EH (cell line): ENCODE data around the gene LDLRAD4.

Experiments used
- DNase-seq: peaks from one replicate; pipeline ENCODE4 v3.0.0-alpha.2; 2015; ENCODE audit warnings: low read depth

The LDLRAD4 gene

DNA sequence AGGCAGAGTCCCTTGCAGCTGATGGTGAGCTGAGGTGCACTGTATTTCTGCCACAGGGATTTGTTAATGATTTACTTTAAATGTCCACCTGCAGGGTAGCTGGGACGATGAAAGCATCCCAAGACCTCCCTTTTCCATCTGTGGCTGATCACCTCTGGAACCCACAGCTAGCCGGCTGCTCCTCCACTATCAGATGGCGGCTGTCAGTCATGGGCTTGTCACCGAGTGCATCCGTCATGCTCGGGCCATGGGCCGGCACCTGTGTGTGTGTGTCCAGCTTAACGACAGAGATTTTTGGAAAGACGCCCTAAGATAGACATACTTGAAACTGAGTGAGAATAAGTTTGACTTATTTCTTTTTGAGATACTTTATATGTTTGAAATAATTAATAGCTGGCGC lies 272.6 kb downstream of the LDLRAD4 start:
- DNase-seq, result no peak

DNA sequence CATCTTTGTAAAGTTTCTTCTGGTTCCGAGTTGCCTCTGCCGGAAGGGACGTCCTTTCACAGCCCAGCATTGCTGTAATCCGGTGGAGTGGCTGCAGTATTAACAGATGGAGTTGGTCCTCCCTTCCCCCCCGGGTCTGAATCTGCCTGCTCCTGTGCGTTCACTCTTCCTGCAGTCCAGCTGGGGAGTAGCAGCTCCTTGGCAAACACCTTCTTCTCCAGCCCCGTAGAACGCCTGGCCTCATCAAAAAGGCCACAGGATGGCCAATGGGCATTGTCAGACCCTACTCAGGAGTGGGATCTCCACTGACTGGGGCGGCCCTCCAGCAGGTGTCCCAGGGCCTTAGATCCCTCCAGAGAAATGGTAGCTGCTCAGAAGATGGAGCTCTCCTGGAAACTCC lies 273.8 kb downstream of the LDLRAD4 start:
- no peak for DNase-seq

DNA sequence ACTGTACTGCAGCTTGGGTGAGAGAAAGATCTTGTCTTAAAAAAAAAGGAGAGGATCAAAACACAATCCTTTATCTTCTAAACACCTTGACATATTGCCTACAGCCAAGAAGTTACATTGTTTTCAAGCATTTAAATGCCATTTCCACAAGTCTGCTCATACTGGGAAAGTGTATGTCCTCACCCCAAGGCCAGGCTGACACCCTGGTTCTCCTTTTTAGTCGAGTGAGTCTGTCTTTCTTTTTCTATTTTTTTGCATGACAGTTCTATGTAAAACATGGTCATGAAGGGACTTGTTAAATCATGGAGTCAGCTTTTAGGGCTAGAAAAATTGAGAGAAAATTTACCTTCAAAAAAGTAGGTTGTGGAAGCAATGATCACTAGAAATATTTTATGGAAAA lies 274.5 kb downstream of the LDLRAD4 start:
- DNase-seq, result no peak

DNA sequence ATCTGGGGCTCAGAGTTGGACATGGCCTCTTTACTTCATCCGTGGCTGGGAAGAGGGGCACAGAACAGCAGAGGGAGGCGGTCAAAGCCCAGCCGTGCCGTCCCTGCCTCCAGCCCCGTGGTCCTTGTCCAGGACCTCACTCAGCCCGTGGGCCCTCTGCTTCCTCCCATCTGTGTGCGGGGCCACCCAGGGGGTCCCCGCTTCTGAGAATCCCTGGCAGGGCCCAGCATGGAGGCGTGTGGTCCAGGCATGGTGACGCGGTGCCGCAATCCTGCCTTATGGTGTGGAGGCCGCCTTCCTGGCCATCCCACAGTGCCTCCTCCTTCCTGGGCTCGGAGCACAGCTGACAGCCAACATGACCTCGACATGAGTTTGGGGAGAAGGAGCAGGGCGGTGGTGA lies 275.2 kb downstream of the LDLRAD4 start:
- DNase-seq, result no peak

DNA sequence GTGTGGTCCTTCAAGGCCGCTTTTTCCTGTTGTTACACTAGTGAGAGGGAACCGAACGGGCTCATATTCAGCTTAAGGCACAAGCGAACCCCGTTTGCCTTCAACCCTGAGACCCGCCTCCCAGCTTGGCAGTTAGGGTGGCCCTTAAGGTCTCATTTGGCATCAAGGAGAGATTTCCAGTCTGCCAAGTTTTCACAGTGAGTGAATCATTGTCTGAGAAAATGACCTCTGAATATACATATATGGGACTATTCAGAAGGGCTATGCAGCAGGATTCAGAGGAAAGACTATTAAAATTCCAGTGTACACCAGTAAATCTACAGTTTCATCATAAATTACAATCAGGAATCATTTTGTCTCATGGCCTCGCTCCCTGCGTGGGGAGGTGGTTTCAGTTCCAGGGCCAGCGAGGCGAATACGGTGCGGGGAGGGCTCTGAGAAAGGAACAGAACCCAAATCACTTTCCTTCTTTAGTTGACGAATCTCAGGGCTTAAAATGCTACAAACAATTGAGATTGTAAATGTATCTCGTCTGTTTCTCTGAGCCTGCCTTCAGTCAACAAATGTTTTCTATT lies 276.4 kb downstream of the LDLRAD4 start:
- no peak for DNase-seq

DNA sequence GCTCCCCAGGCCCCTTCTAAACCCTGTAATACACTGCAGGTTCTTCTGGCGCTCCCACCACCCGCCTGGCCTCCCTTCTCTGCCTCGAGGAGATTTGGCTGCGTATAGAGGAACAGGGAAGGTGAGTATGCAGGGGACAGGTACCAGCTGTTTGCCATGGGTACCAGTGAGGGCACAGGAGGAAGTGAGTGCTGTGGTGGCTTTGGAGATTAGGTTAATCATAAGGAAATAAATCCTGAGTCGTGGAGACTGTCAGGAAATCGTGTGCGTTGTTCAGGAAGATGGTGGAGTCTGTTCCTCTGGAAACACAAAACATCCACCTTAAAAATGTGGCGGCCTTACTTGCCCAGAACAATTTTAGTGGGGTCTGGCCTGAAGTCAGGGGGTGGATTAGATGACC lies 277.4 kb downstream of the LDLRAD4 start:
- DNase-seq, result no peak

DNA sequence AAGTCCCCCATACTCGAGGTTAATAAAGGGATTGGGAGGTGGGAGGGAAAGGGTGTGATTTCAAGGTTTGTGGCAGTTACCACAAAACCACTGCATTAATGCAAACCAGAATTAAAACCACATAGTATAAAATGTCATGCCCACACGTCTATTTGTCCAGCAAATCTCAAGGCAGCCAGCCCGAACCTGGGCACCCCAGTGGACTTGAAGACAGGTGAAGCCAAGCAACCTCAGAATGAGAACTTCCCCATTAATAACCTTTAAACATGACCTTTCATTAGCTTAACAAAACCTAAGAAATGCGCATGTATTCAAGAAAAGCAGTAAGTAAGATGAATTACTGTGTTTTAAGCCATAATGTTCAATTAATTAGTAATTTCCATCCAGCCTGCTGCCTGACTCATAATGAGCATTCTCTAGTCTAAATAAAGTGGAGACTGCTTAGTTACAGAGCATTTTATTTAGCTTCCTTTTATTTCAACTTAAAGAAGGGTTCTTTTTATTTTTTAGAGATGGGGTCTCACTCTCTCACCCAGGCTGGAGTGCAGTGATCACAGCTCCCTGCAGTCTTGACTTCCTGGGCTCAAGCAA lies 278.2 kb downstream of the LDLRAD4 start:
- DNase-seq, result no peak

DNA sequence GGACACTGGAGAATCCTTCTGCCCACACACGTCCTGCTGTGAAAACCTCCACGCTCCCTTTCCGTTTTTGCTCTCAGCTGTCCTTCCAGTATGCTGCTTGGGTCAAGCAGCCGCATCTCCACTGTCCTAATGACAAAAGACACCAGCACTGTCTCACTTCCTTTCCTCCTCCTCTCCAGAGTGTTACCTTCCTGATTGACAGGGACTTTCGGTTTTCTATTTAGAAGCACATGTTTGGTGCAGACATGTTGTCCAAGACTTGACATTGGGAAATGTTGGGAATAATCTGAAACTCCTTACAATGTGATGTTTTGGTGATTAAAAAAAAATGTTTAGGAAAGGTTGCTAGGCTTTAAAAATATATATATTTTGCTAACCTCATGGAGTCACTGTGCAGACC lies 281.2 kb downstream of the LDLRAD4 start:
- no peak for DNase-seq

DNA sequence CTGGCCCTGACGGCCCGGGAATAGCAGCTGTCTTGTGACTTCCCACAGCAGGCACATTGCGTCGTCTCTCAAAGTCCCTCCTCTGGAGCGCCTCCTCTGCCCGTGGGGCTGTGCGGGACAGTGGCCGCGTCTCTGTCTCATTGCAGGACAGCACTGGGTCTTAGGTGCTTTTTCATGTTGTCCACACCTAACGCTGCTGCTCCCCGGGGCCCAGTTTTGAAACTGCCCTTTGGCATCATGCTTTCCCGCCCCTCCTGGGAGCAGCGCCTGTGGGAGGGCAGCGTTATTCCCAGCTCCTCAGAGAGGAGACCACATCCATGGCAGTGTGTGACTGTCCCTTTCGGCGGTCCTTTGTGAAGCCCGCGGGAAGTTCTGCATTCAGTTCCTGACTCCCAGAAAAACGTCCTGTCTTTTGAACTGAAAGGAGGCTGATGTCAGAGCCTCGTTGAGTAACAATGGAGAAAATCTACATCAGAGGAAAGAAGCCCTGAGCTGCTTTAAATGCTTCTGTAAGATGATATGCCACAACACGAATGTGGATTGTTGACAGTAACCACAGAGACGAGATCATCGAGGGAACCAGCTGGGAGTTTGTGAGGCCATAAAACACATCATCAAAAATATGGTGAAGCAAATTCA lies 281.8 kb downstream of the LDLRAD4 start:
- peak; percentile 62 for DNase-seq

DNA sequence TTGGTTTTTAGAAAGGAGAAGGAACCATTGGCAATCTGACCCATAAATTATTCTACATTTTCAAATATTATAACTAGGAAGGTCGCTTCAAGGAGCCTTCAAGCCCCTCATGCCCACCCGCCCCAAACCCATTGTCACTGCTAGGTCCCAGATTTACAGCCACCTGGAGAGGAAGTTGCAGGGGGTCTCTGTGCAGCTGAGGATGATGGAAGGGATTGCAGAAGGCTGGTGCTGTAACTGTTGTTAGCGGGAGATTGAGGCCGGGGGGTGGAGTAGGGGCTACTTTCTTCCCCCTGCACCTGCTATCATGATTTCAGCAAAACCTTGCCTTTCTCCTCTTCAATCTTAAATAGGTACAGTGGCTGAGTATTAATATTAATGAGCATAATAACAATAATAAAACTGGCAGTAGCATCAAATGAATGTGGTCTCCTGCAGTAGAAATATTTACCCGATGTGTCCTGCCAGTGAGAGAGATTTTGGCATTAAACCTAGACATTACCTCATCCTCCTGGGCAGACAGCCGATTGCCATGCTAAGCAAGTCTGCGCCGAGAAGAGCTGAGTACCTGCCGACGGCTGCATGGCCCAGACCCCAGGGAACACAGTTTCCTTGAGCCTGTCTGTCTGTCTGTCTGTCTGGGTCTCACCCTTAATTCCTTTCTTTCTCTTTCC lies 282.4 kb downstream of the LDLRAD4 start:
- DNase-seq, result peak; percentile 30

DNA sequence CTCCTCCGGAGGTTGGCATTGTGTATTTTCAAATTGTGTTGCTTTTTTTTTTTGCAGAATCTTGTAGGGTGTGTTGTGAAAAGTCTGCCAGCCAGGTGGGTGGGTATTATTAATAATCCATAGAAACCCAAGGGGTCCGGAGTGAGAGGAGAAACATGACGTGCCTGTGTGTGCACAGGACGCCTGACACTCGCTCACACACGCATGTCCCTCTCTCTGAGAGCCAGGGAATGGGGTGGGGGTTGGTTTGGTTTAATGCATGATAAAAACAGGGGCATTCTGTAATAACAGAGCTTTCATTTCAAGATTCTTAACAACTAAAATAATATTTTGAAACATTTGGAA lies 283.0 kb downstream of the LDLRAD4 start:
- no peak for DNase-seq

DNA sequence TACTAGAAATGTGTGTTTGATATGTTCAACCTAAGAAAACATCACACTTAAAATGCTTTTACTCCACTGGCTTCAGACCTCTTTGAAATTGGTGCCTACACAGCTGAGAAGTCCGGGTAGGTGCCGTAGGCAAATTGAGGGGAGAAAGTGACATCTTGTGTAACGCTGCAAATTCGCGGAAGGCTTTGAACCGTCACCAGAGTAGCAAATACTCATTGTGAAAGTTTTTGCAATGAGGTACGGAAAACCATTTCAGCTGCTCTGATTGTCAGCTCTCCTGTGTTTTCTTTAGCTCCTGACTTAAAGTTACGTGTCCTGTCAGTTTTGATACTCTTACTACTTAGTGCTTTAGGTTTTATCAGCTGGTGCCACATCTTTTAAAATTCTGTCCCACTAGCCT lies 283.3 kb downstream of the LDLRAD4 start:
- no peak for DNase-seq

DNA sequence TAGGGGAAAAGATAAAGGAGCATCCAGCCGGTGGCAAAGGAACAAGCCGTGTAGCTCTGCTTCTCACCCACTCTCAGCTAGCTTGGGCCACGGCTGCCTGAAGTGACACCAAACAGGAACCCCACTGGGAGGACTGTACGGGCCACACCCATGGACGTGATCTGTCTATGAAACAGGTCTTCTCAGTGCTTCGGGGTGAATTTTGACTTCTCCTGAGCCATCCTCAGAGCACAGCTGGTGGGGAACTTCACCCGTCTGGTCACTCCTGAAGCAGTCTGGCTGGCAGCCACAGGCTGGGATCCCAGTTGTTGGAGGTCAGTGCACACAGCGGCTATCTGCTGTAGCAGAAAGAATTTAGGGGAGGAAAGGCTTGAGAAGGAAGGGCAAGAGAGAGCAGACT lies 284.0 kb downstream of the LDLRAD4 start:
- no peak for DNase-seq

DNA sequence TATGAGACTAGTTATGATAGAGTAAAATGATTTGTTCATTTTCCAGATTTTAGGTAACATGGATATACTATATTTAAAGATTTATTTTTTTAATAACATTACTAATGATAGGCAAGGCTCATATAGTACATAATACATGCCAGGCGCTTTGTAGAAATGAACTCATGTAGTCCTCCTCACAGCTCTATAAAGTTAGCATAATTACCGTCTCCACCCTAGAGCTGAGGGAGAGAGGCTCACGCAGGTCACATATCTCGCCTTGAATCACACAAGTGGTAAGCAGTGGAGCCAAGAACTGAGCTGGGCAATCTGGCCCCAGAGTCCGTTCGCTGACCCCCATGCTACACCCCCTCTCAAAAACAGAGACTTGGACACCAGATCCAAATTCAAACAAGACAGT lies 285.3 kb downstream of the LDLRAD4 start:
- DNase-seq, result no peak

DNA sequence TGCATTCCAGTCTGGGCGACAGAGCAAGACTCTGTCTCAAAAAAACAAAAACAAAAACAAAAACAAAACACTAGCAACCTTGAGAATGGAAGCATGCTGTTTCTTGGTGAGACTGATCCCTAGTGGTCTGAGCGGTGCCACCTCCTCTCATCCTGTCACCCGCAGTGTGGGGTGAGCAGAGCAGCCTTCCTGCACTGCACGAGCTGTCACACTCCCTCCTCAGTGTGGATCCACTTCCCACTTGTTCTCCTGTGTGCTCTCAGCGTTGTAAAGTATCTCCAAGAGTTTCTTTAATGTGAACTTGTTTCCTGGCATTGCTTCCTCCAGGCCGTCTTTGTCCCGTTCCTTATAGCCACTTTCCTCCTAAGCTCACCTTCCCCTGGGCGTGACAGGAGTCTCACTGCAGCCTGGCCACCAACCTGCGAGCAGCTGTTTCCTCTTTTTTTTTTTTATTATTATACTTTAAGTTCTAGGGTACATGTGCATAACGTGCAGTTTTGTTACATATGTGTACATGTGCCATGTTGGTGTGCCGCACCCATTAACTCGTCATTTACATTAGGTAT lies 287.3 kb downstream of the LDLRAD4 start:
- DNase-seq, result no peak

DNA sequence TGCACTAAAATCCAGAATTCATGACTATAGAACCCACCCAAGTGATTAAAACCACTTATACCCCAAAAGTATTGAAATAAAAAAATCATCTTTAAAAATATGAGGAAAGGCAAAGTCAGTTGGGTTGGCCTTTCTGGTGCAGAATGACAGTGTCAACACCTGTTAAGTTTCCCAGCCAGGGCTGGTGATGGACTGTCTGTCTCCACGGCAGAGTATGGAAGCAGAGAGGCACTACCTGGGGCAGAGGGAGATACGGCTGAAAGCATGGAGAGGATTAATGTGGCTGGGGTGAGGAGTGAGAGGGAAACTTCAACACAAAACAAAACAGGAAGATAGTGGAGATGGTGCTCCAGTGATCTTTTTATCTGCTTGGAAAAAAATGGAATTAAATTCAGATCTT lies 292.0 kb downstream of the LDLRAD4 start:
- DNase-seq, result no peak

DNA sequence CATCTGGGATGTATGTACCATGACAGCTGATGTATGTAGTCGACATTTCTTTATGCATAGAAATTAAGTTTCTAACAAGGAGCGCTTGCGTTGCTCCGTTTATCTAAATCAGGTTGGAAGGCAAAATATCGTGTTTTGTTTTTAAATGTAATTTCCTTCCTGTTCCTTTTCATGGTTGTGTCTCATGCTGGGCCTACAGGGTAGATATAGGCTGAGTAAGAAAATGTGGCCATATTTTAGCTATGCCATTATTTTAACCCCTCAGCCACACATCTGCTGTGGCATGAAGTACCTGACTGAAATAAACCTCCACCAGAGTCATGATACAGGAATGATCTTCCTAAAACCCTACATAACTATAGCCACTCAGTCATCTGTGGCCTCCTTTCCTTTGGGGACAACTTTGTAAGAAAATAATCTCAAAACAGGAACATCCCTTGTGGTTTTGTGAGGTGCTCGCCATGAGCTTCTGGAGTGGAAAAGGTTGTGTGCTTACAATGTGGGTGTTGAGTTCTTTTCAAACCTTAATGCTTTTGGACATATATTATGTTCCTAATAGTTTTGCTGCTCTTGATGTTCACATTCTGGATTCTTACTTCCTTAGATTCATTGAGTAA lies 293.5 kb downstream of the LDLRAD4 start:
- no peak for DNase-seq

DNA sequence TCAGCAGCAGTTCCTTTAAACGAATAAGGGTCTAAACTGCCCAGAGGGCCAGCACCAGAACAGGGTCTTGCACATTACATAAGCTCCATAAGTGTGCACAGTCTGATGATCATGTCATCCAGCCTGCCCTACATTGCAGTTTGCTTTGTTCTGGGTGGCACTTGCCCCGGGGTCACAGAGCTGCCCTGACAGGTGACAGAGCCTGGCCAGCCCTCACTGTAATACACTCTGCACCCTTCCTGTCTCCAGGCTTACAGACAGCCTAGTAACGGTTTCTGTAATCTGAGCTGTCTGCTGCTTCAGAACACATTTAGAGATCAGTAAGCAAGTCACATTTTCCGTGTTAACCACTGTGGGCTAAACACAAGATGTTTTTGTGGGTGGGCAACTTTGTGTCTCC lies 294.5 kb downstream of the LDLRAD4 start:
- DNase-seq, result no peak

DNA sequence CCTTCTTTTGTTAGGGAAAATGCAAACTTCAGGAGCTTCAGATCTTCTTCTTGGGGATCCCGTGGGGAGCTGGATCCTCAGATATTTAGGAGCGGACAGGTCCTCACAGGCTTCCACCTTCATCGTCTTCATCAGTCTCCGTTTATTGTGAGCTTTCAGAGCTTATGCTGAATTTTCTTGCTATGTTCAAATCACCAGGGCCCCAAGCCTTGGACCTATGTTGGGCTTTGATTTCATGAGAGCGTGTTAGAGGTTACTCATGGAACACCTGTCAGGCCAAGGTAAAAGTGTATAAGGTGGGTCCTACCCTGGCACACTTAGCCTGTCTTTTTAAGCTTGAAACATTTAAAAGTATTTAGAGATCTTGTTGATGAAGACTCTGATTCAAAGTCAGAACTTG lies 294.9 kb downstream of the LDLRAD4 start:
- DNase-seq, result no peak

DNA sequence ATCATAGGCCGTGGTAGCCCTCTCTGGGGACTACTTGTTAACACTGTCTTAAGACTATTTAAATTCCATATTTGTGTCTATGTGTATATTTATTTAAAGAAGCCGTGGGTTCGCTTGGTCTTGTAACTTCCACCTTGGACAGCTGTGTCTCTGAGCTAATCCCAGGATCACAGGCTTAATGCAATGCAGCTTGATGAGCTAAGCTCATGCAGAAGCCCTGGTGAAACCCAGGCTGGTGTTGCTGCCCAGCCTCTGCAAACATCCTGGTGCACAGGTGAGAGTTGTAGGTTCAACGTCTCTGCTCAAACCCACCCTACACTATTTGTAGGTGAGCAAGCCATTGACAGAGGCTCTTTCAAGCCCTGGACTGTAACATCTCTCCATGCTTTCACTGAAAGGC lies 296.0 kb downstream of the LDLRAD4 start:
- no peak for DNase-seq

DNA sequence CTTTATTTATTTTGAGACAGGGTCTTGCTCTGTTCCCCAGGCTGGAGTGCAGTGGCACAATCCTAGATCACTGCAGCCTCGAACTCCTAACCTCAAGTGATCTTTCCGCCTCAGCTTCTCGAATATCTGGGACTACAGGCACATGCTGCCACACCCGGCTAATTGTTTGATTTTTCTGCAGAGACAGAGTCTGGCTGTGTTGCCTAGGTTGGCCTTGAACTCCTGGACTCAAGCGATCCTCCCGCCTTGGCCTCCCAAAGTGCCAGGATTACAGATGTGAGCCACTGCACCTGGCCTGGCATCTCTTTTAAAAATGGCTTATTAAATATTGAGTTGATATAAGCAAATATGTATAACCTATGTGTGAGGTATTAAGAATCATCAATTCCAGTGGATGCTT lies 298.3 kb downstream of the LDLRAD4 start:
- DNase-seq, result no peak

DNA sequence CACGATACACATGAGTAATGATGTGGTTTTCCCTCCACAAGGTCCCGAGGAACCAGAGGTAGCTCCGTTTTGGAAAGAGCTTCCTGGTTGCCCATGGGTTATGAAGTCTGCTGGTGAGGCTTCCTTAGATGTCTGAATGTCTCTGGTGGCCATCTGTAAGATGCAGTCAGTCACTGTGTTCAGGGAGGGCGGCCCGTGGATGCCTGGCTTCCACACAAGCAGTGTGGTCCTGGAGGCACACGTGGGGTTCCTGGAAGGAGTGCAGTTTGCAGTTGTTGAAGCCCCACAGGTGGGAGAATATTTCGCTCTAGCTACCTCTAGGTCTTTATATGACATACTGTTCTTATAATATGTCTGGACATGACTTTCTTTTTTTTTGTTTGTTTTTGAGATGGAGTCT lies 298.8 kb downstream of the LDLRAD4 start:
- no peak for DNase-seq

DNA sequence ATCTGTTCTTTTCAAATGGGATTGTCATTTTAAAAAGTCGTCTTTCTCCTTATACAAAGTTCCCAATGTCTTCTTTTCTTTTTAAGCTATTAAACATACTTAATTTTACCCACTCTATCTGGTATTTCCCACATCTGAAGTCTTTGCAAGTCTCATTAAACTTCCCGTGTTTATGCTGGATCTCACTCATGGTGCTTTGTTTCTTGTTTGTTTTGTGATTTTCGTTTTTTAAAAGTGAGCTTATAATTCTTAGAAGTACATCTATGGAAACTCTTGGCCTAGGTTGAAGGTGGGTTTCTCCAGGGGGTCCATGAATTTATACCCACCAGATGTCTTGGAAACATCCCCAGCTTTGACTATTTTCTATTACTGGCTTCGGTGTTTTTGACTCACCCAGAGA lies 299.8 kb downstream of the LDLRAD4 start:
- no peak for DNase-seq
